Colonic mucosa (tissue), 4 donors: Measurements from ENCODE around the gene TMEM130. TPM values are rescaled to one million over a fixed set of nuclear protein-coding genes. Genes with fewer than 3 reads are reported as not detected.

ENCODE experiments used
- DNase-seq: peaks from one replicate; pipeline ENCODE4 v3.0.0-alpha.2; 2020
- H3K27ac ChIP-seq: fragments of 200-600 bp; one replicate; pipeline ENCODE4 v1.8.0; 2021
- H3K27me3 ChIP-seq: fragments of 200-600 bp; one replicate; pipeline ENCODE4 v1.8.0; 2021
- H3K36me3 ChIP-seq: fragments of 200-600 bp; one replicate; pipeline ENCODE4 v1.8.0; 2021
- H3K4me1 ChIP-seq: fragments of 200-600 bp; one replicate; pipeline ENCODE4 v1.8.0; 2021; ENCODE audit warnings: mild to moderate bottlenecking
- H3K4me3 ChIP-seq: fragments of 200-600 bp; one replicate; pipeline ENCODE4 v1.8.0; 2021
- H3K9ac ChIP-seq, 2 donors: one replicate each; pipeline ENCODE4 v1.7.0; 2013; ENCODE audit warnings: control low read depth in 2 of 2, low read depth in 2 of 2, low read length in 2 of 2
- H3K9me3 ChIP-seq: fragments of 200-600 bp; one replicate; pipeline ENCODE4 v1.8.0; 2021
- intact Hi-C: fragments of 100-400 bp; cut with DNase I; formaldehyde crosslinking; loops from one replicate; pipeline ENCODE4 v1.14.1; 2022
- total RNA-seq, 2 donors: library from RNA; stranded (reverse); fragmentation: NEBNext Ultra II Directional in 1 of 2; extraction: Animal tissue kit (Norgen Biotek cat#: 25700) in 1 of 2; gene quantifications; one replicate each; pipeline ENCODE4 v1.2.1, GENCODE V29; 2021
- TF ChIP-seq, protein P1 (sequence below): fragments of 200-600 bp; IDR thresholded peaks from one replicate; pipeline ENCODE4 v1.8.0; 2022; ENCODE audit warnings: antibody characterized with exemption, mild to moderate bottlenecking
- donor health status: healthy.
- donor health status: DM: no; HTN: no; CAD: no.
- donor health status: DM: no; HTN: no; CAD: no.

TMEM130 gene
- total RNA-seq, 2 donors from 2014 or later, result 0.12 to 1.5 TPM

DNA sequence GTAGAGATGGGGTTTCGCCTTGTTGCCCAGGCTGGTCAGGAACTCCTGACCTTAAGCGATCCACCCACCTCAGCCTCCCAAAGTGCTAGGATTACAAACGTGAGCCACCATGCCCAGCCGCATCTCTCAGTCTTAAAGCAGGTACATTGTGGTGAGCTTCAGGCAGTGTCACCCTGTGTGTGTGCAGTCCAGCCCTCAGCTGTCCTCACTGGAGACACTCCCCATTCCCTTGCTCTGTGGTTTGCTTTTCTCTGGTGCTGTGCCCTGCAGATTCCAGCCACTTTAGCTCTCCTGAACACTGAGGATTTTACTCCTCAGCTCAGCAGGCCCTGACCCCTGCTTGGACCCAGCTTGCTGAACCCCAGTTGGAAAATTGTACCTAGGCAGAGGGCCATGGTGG lies 14.6 kb upstream of the TMEM130 start:
- Histone ChIP-seq H3K4me1 (peaks cover 11% of the 10 kb centered on the region), H3K36me3 (peaks cover 11% of the 10 kb centered on the region), H3K9me3 (no peaks in the 10 kb centered on the region), H3K27me3 (no peaks in the 10 kb centered on the region), H3K9ac (no peak overlapping the region), H3K27ac (no peak overlapping the region), H3K4me3 (no peak overlapping the region)
- TF ChIP-seq, protein P1, sequence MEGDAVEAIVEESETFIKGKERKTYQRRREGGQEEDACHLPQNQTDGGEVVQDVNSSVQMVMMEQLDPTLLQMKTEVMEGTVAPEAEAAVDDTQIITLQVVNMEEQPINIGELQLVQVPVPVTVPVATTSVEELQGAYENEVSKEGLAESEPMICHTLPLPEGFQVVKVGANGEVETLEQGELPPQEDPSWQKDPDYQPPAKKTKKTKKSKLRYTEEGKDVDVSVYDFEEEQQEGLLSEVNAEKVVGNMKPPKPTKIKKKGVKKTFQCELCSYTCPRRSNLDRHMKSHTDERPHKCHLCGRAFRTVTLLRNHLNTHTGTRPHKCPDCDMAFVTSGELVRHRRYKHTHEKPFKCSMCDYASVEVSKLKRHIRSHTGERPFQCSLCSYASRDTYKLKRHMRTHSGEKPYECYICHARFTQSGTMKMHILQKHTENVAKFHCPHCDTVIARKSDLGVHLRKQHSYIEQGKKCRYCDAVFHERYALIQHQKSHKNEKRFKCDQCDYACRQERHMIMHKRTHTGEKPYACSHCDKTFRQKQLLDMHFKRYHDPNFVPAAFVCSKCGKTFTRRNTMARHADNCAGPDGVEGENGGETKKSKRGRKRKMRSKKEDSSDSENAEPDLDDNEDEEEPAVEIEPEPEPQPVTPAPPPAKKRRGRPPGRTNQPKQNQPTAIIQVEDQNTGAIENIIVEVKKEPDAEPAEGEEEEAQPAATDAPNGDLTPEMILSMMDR, result no peak
- no peak for DNase-seq
- intact Hi-C loops, result no loop called here

DNA sequence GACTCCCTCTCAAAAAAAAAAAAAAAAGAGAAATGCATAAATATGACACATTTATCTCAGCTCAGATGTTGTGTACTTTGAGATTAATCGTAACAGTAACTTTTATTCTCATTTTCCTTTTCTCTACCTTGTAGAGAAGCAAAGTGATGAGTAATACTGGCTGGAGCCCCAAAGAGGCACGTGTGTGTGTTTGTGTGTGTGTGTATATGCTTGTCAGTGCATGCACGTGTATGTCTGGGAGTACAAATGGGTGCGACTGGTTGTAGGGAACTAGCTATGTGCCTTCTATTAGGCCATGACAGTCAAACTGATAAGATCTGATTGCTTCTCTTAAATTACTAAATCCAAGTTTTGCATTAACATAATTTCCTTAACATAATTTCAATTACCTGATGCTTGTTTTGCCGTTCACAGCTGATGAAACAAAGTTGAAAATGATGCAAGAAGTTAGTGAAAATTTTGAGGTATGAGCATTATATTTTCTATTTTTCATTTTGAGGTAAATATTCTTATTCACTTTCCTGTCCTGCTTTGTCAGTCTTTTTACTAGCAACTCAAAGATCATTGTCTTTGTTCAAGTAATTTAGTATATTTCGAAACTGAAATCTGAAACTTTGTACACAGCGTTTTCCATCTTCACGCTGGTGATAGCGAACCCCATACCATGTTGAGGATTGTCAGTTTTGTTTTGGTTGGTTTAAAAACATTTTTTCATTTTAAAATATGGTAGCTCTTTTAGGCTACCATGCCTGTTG lies 11.9 kb upstream of the TMEM130 start:
- Histone ChIP-seq H3K27ac (no peak overlapping the region), H3K36me3 (peaks cover 11% of the 10 kb centered on the region), H3K9ac (no peak overlapping the region), H3K9me3 (no peaks in the 10 kb centered on the region), H3K4me1 (peaks cover 11% of the 10 kb centered on the region), H3K4me3 (no peak overlapping the region), H3K27me3 (no peaks in the 10 kb centered on the region)
- no peak for DNase-seq
- intact Hi-C loops, result no loop called here
- TF ChIP-seq, protein P1, result no peak

DNA sequence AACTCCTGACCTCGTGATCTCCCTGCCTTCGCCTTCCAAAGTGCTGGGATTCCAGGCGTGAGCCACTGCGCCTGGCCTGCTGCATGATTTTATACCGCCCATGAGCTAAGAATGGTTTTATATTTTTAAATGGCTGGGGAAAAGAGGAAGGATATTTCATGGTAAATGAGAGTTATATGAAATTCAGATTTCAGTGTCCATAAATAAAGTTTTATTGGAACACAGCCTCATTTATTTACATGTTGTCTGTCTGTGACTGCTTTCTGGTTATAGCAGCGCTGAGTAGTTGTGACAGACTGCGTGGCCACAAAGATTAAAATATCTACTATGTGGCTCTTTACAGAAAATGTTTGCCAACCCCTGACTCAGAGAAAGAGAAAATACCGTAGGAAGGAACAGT lies 10.7 kb upstream of the TMEM130 start:
- intact Hi-C loops, result no loop called here
- H3K27ac ChIP-seq, result no peak overlapping the region
- DNase-seq, result no peak
- H3K9ac ChIP-seq, result peak overlapping the region in 1 of 2 donors; percentile 99
- TF ChIP-seq, protein P1, result no peak
- H3K27me3 ChIP-seq, result no peaks in the 10 kb centered on the region
- no peak overlapping the region for H3K4me3 ChIP-seq
- H3K9me3 ChIP-seq, result no peaks in the 10 kb centered on the region
- peaks cover 11% of the 10 kb centered on the region for H3K36me3 ChIP-seq
- peaks cover 11% of the 10 kb centered on the region for H3K4me1 ChIP-seq

DNA sequence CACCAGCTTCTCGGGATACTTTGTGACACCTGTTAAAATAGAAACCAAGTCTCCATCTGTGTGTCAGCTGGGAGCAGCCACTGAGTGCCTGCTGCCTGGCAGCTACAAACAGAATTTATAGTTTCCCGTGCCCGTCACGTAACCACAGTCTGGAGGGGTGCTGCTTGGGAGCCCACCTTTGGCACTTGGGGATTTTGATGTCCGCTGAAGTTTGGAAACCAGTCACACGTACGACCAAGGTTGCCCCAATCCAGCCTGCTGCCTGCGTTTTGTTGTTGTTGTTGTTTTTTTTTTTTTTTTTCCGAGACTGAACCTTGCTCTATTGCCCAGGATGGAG lies 10.1 kb upstream of the TMEM130 start:
- no peaks in the 10 kb centered on the region for H3K27me3 ChIP-seq
- H3K4me1 ChIP-seq, result peaks cover 11% of the 10 kb centered on the region
- peak overlapping the region; percentile 97 to 99 for H3K9ac ChIP-seq
- H3K36me3 ChIP-seq, result peaks cover 11% of the 10 kb centered on the region
- intact Hi-C loops, result no loop called here
- H3K27ac ChIP-seq, result peak overlapping the region; percentile 80
- H3K9me3 ChIP-seq, result no peaks in the 10 kb centered on the region
- DNase-seq, result no peak
- TF ChIP-seq, protein P1, result no peak
- peak overlapping the region; percentile 100 for H3K4me3 ChIP-seq

DNA sequence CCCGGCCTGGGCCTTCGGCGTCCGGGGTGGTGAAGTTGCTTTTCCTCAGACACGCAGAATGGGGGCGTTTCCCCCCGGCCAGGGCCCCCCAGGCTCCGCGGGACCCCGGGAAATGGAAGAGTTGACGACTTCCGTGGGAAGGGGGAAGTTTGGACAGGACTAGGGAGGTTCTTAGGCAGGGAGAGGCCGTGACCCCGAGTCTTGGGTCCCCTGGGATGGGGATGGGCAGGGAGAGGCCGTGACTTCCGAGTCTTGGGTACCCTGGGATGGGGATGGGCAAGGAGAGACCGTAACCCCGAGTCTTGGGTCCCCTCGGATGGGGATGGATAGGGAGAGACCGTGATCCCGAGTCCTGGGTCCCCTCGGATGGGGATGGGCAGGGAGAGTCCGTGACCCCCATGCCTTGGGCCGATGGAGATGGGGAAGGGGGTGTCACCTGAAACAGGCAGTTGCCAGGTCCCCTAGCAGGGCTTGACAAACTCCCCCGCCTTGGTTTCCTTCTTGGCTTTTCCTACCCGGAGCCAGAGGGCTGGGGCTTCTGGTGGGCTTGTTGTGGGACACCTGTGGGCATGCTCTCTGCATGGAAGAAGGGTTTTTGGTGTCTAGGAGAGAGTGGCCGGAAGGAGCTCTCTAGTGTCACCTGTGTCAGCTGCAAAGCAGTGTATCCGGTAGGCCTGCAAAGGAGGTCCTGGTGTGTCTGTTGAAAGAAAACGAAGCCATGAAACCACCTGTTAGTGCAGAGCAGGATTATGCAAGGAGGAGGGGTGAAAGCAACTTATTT lies 9.6 kb upstream of the TMEM130 start:
- peaks cover 11% of the 10 kb centered on the region for H3K4me1 ChIP-seq
- H3K27ac ChIP-seq, result peak overlapping the region; percentile 80
- H3K9ac ChIP-seq, result peak overlapping the region; percentile 97 to 99
- DNase-seq, result peak; percentile 65
- TF ChIP-seq, protein P1, result no peak
- peak overlapping the region; percentile 100 for H3K4me3 ChIP-seq
- H3K27me3 ChIP-seq, result no peaks in the 10 kb centered on the region
- H3K9me3 ChIP-seq, result no peaks in the 10 kb centered on the region
- intact Hi-C loops, result no loop called here
- H3K36me3 ChIP-seq, result peaks cover 10% of the 10 kb centered on the region
